ENCODE data around the gene LIMCH1.
"Not testable (repeated sequence)": the region's sequence is repeated elsewhere in the genome, so short reads cannot be mapped to it uniquely, and the experiment has no call there.

Gene LIMCH1

DNA sequence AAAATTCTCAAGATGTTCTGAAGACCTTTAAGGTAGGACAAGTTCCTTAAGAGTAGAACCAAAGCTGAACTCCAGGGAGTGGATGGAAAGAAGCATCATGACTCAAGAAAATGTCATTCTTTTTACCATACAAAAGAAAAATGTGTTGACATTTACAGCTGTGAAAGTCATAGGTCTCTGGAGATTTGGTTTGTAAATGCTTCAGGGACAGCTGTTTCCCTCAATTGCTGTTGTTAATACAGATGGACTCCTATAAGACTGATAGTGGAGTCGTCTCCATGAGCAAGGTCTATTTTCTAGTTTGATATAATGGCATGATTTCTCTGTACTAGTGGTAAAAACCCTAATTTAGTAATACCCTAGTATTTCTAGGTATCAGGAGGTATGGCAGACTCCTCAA is 108.9 kb downstream of the LIMCH1 start:
- DNase-seq: no peak

DNA sequence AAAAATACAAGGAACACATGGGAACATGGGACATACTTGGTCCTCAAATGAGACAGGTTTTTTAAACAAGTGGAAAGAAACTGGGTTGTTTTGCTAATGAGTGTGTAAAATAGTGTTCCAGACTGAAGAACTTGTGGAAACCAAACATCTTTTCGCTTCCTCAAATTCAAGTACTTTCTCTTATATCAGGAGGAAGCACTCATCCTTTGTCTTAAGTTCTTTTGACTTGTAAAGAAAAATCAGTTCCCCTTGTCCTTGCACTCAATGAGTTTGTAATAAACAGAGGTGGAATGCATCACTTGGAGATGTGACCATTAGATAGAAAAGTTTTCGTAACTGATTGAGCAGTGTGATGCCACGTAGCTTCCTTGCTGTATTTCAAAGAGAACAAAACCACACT is 109.4 kb downstream of the LIMCH1 start:
- no peak for DNase-seq

DNA sequence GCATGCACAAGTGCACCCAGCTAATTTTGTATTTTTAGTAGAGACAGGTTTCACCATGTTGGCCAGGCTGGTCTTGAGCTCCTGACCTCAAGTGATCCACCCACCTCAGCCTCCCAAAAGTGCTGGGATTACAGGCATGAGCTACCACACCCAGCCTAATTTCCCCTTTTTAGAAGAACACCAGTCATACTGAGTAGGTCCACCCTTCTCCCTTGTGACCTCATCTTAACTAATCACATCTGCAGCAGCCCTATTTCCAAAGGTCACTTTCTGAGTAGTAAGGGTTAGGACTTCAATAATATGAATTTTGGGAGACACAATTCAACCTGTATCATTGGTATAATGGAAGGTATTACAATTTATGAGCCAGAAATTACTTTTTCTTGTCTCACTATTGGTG is 113.2 kb downstream of the LIMCH1 start:
- not testable (repeated sequence) for DNase-seq

DNA sequence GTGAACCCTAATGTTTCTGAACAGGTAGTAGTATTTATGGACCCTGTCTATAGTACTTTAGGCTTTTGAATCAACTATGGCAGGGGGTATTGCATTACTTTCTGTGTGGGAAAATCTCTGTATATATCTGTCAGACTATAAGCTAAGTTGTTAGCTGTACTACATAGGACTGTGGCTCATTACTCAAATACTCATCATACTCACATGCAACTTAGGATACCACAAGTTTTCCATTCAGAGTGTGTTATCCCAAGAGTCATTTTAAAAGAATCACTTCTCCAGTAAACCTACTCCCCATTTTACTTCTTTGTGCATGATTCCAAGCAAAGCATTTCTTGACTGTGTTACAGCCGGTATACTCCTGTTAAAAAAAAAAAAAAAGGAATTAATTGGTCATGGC is 115.0 kb downstream of the LIMCH1 start:
- no peak for DNase-seq

DNA sequence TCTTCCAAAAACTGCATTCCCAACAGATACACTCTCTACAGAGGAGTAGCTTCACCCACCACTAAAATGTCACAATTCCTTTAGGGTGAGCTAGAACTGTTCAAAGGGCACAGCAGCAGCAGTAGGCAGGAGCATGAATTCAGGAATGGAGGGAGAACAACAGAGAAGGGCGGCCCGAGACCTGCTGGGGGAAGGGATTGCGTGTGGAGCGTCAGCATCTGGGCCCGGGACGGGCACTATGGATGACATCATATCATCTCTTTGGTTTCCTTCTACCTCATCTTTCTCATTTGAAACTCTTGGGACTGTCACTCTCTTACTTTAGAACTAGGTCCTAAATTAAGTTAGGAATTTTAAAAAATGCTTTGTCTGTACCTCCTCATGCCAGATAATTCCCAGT is 115.6 kb downstream of the LIMCH1 start:
- no peak for DNase-seq

DNA sequence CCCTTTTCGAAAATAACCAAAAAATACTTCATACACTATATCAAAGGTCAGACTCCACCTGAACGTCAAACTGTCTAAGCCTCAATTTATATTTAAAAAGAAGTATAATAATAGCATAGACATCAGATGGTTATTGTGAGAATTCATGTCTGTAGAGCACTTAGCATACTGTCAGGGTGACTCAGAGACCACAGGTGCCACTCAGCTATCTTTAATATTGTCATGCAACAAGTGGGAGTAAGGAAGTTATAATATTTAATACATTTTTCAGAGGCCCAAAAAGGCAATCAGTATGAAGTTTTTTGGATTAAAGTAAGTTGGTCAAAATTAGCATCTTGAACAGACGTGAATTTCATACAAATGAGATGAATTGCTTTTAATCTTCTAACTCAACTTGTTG is 117.2 kb downstream of the LIMCH1 start:
- no peak for DNase-seq

DNA sequence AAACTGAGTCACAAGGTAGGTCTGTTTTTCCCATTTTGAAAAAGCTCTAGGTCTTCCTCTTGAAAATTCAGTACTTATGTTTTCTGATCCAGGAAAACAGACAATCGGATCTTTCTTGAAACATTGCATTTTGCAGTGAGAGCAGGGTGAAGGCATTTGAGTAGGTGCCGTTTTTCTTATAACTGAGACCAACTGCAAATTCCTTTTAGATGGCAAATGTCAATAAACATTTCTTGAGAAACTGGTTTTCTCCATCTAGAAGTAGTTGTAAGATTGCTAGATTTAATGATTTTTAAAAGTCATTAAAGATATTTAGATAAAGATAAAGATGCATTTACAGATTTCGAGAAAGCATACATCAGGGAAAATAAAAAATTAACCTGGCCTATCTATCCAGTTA is 118.1 kb downstream of the LIMCH1 start:
- DNase-seq: no peak

DNA sequence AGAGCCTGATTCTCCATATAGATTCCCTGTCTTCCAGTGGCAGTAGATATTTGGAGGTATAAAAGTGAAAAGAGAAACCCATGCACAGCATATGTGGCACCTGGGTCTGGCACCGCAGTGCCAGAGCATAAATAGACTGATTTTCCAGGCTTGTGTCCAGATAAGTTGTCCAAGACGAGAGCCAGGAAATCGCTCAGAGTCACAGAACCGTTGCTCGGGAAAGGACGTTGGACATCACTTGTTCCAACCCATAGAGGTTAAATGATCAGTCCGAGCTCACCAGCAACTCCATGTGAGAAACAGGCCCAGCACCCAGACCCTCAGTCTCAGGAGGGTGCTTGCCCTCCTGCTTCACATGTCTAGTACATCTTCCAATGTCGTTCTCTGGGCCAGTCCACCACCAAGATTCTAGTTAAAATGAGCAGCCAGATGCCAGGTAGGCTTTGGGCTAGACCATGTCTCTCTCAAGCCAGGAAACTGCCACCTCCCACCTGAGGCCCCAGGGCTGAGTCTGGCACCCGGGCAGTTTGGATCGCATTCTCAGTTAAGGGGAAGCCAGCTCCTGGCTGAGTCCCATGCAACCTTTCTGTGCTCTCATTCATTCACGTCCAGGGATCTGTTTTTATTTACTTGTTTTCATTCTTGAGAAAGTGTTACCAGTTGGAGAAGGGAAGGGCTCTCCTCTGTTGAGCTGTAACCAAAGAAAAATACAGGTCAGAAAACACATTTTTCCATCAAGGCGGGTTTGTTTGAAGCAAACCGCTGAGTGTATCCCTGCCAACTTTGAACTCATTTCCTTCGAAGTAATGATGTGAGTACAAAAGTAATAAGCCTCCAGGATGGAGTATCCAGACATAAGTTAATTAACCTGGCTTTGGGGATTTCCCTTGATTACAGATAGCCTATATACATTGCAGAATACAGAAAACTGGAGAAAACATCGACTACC is 118.9 kb downstream of the LIMCH1 start:
- no peak for DNase-seq

DNA sequence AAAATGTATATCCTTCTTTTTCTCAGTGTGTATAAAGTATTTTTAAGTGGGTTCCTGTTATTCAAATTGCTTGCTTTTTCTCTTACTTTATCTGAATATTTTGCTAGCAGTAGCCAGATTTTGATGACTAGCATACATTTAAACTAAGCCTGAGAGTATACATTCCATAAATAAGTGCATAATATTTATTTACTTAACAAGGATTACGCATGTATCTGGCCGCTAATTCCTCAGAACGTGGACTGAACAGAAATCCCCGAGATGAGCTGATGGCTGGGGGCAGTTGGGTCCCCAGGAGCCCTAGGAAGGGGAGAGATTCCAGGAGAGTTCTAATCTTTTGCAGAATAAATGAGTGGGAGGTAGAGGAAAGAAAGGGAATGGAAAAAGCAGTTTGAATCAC is 119.6 kb downstream of the LIMCH1 start:
- no peak for DNase-seq

DNA sequence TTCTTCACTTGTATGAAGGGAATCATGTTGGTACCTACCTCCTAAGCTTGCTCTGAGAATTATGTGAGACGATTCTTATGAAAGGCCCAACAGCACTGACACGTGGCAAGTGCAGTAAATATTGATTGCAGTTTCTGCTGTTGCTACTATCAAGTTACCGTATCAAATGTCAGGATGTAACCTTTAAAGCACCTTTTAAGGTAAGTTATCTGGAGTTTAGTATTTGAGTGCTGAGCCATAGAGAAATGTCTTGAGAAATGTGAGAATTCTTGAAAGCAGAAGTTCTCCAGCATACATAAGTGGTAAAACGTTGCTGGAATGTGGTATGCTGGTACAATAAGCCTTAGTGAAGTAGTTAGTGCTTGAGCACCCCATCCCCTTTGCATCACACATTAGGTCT is 120.2 kb downstream of the LIMCH1 start:
- DNase-seq: no peak

DNA sequence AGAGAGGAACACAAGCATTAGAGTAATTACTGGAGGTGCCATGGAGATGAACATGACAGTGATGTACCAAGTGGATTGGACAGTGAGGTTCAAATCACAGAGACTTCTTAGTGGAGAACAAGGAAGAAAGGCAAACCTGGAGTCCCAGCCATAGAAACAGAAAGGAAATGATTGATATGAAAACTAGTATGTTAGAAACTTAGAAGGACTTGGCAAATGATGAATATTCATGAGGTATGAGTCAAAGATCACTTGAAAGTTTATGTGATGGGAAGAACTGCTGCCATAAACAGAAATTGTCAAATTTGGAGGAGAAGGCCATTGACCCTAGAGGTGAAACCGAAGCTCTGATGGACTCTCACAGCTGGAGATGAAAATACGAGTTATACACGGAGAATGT is 122.4 kb downstream of the LIMCH1 start:
- no peak for DNase-seq

DNA sequence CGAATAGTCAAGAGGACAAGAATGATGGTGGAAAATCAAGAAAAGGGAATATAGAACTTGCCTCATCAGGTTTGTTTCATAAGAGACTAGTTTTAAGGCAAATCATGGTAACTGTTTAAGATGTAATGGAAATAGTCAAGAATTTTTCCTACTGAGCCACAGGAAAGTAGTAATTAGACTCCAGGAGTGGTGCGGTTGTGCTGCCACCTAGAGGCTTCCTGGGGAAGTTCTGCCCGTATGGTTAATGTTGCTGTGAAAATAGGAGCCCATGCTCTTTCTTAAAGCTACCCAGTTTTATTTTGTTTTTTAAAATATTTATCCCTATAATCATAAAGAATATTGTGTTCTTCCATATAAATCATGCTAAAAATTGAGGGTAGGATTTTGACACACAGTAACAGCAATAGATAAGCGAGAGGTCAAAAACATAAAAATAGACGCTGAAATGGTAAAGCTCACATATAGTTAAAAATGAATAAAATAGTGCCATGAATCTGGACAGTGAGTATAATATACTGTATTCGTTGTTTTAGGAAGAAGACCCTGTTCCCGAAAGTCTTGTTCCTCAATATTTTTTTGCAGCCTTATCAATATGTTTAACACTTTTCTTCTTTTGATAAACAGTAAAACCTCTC is 123.6 kb downstream of the LIMCH1 start:
- DNase-seq: peak; percentile 48

DNA sequence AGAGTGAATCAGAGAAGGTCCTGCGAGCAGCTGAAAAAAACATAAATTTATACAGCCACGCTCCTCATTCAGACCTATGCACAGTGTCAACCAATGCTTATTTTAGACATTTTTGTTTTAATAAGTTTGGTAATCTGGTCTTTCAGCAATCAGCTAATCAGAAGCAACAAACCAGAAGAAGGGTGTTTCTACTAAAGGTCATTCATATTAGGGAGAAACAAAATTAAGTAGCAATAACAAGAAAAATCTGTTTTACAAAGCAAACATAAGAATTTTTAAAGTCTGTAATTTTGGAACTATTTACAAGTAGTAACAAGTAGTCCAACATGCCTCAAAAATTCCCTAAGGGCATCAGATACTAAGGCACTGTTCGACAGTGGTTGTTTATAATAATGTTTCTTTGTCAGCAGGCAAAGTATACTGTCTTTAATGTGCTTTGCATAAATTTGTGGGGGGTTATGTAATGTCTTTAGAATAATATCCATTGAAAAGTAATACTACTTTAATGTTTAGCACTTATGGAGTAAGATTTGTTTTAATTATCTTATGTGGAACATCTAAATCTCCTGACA is 127.8 kb downstream of the LIMCH1 start:
- DNase-seq: no peak

DNA sequence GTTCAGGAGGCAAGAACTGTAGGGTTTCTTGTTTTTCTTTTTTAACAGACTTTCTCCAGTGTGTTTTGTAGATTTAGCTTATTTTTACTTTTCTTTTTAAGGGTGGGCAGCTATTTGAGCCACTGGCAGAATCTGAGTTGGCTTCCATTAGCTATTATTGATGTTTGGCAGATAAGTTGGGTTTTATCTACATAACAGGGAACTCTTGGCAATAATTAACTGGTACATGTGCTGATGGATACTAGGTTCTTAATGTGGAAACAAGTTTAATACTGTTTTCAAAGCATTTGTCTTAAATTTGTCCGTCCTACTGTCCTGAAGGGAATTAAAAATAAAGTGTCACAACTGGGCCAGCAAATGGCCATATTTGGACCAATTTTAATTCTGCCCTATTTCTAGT is 130.1 kb downstream of the LIMCH1 start:
- DNase-seq: no peak

DNA sequence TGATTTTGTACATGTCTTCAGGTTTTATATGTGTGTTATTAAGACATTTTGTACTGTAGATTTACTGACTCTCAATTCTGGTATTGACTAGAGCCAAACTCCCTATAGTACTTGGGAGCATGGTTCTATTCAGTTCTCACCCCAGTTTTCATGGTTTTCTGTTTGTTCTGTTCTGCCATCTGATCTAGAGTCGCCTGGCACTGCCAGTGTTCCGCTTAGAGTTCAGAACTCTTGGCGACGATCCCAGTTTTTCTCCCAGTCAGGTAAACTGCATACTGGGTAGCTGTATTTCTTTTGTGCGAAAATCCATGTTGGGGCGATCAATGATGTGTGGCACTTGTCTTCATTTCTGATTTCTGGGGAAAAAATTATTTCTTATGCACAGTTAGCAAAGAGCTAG is 132.6 kb downstream of the LIMCH1 start:
- DNase-seq: no peak

DNA sequence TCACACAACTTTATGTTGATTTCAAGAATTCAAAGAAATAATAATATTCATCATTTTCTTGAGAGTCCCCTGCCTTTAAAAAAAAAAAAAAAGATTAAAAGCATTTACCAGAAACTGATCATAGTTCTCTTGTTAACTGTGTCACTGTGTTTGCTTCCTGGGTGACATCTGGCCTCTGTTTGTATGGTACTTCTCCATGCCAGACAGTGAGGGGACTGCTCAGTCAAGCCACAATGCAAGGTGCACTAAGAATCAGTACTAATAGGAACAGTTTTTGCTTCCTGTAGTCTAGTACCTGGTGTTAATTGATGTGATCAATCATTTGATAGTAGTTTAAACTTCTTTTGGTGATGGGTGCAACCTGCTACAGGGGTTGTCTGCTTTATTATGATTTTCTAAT is 133.0 kb downstream of the LIMCH1 start:
- DNase-seq: no peak

DNA sequence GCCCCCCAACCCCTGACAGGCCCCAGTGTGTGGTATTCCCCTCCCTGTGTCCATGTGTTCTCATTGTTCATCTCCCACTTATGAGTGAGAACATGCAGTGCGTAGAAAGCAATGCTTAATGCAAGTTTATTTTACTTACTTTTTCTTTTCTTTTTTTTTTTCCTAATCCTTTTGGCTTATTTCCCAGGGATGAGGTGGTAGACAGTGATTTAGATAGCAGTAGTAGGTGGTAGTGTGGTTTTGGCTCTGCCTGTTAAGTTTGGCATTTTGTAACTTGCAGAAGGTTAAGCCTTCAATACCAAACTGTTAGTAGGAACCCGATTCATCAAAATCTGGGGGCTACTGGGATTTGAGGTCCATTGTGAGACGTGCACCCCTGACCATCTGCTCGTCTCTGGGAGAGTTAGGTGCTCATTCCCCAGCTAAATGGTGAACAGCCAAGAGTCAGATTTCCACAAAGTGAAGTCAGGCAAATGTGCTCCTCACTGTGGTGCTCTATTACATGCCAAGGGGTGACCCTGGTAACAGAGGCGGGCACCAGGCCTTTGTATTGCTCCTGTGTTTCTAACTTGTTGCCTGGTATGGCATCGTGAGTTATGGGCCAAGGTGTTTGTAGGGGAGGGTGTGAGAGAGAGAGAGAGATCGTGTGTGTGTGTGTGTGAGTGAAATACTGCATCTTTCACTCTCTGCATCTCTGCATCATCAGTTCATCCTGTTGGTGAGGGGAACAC is 140.3 kb downstream of the LIMCH1 start:
- DNase-seq: no peak

DNA sequence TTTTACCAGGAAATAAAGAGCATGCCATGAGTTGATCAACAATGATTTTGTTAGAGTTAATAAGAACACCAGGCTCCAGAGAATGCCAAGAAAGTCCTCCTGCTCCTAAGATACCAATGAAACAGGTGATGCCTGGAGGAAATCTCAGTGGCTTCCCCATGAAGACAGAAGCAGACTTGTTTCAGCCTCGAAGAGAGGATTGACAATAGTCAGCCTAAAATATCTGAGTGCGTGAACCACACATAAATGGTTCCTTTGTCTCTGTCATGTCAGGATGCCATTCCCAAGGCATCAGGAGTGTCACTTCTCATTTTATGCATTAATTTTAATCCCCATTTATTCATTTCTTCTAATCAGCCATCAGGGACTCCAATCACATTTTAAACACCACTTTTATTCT is 141.0 kb downstream of the LIMCH1 start:
- no peak for DNase-seq

DNA sequence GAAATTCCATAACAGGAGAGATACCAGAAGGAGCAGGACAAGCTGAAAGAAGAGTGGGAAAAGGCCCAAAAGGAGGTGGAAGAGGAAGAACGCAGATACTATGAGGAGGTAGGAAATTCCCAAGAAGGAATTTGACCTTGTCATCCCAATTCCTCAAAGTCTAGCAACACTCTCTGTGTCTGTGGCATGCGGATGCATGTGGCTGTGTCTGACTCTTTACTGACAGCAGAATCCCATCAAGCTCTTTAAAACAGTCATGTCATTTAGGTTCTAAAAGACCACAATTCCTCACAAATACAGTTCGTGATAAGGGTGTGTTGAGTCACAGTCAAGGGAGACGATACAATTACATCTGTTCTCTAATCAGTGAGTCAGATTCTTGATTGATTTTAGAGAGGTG is 142.0 kb downstream of the LIMCH1 start:
- DNase-seq: no peak

DNA sequence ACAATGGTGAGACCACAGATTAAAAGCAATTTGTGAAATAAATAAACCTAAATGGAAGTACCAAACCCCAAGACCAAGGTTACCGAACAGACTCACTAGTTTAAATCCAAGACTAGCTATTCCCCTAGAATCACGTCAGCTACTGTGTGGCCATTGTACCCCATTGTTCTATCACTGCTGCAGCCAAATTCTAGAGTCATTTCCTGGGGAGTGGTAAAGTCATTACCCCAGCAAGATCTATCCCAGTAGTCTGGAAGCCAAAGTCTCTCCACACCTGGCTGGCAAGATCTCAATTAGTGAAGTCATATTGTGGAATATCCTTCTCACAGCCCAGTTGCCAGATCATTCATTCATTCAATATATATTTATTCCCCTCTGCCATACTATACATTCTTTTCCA is 143.1 kb downstream of the LIMCH1 start:
- no peak for DNase-seq

DNA sequence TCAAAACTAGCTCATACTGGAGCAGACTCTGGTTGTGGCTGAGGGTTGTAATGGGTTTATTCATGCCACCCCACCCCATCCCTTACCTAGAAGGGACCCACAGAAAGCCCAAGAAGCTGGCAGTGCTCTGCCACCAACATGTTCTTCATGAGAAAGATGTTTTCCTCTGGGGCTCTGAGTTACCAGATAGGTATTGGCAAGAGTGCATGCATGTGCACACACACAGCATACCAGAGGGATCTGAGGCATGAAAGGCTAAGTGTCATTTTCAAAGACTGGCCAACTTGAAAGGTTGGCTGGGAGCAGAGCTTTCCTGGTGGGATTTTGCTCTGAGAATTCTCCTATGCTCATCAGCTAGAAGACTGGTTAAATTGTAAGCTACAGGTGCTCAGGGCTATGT is 145.4 kb downstream of the LIMCH1 start:
- no peak for DNase-seq

DNA sequence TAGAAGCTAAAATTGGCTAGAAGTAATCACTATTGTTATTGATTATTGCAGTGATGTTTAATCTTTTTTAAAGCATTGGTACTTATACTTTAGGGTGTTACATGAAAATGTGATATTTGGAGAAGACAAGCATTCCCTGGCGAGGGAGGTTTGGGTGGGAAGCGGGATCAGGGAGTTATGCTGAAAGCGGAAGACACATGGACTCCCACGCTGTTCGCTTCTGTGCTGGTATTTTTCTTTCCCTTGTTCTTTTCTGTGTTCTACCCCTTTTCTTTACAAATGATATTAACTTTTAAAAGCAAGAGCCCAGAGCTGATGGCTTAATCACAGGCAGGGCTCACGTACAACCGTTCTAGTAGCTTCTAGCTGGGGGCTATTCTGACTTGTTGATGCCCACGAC is 148.9 kb downstream of the LIMCH1 start:
- no peak for DNase-seq

DNA sequence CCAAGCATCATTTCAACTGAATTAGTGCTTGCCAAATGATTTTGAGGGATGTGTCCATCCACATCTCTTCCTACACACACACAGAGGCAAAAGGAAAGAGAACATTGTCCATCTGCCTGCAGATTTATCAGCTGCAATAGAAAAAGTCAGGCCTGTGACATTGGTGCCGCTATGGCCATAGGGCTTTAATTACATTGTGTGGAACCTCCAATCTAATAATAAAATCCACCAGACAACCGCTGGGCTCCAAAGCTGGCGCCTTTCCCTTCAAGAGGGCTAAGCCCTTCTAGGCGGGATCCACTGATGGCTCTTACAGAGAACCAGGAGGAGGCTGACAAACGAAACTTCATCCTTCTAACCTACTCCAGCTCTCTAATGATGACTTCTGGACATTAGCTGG is 150.0 kb downstream of the LIMCH1 start:
- DNase-seq: no peak

All from activated CD4-positive, alpha-beta T cell treated with anti-CD3 and anti-CD28 coated beads, Interleukin-10, Interleukin-2, amounts not matched to agents 100 ng/mL and 50 ng/mL, durations not matched to agents 16 hours and 8 hours (primary cell).